ENCODE data around the gene YDJC. TPM values are rescaled to one million over a fixed set of nuclear protein-coding genes. Genes with fewer than 3 reads are reported as not detected.

Gene YDJC
- total RNA-seq, 1 donor = 25.0 TPM

- Histone ChIP-seq H3K4me3 (ENCODE audit: insufficient read depth, low read length) (no peak overlapping the region), H3K27ac (ENCODE audit: low read depth, low read length) (no peak overlapping the region), H3K27me3 (ENCODE audit: insufficient read depth, low read length) (no peaks in the 10 kb centered on the region), H3K4me2 (ENCODE audit: insufficient read depth, low read length) (no peak overlapping the region), H3K9me3 (ENCODE audit: low read depth, low read length) (no peaks in the 10 kb centered on the region), H3K36me3 (ENCODE audit: insufficient read depth, low read length) (no peaks in the 10 kb centered on the region), H3K4me1 (ENCODE audit: insufficient read depth, low read length) (peaks cover 4% of the 10 kb centered on the region), H4K20me1 (ENCODE audit: insufficient read depth, low read length) (peaks cover 3% of the 10 kb centered on the region), H3K79me2 (ENCODE audit: insufficient read depth, low read length) (peaks cover 13% of the 10 kb centered on the region), H2AFZ (ENCODE audit: low read length) (no peak overlapping the region)
- DNase-seq (ENCODE audit: insufficient read length, low spot score, missing footprints) = peak; percentile 76
- no peak for TF ChIP-seq CTCF (IDR thresholded peaks at IDR 0.05; ENCODE audit: extremely low read depth, low read depth, low read length)
These were observed 3.7 kb upstream of the YDJC start for GRCh38 chr22:21633481-21633880.

DNA sequence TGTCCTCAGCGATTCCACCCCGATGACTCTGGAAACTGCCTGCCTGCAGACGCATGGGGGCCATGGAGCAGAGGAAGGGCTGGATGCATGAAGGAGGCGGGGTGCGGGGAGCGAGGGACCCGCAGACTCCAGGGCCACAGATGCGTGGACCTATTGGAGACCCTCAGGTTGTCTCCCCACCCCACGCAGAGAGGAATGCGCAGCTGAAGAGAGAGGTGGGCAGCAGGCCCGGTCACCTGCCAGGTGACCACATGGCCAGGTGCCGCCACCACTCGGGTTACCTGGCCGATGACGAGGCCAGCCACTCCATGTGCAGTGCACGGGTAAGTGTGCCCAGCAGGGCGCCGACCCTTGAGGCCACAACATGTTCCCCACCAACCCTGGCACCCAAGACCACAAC, 3.1 kb upstream of the YDJC start:
- Histone ChIP-seq H3K4me2 (ENCODE audit: insufficient read depth, low read length) (no peak overlapping the region), H4K20me1 (ENCODE audit: insufficient read depth, low read length) (peaks cover 6% of the 10 kb centered on the region), H3K27ac (ENCODE audit: low read depth, low read length) (no peak overlapping the region), H3K79me2 (ENCODE audit: insufficient read depth, low read length) (peaks cover 18% of the 10 kb centered on the region), H3K27me3 (ENCODE audit: insufficient read depth, low read length) (no peaks in the 10 kb centered on the region), H3K4me1 (ENCODE audit: insufficient read depth, low read length) (peaks cover 4% of the 10 kb centered on the region), H3K4me3 (ENCODE audit: insufficient read depth, low read length) (no peak overlapping the region), H3K36me3 (ENCODE audit: insufficient read depth, low read length) (no peaks in the 10 kb centered on the region), H2AFZ (ENCODE audit: low read length) (no peak overlapping the region), H3K9me3 (ENCODE audit: low read depth, low read length) (no peaks in the 10 kb centered on the region)
- no peak for TF ChIP-seq CTCF (IDR thresholded peaks at IDR 0.05; ENCODE audit: extremely low read depth, low read depth, low read length)
- DNase-seq (ENCODE audit: insufficient read length, low spot score, missing footprints) = peak; percentile 54

DNA sequence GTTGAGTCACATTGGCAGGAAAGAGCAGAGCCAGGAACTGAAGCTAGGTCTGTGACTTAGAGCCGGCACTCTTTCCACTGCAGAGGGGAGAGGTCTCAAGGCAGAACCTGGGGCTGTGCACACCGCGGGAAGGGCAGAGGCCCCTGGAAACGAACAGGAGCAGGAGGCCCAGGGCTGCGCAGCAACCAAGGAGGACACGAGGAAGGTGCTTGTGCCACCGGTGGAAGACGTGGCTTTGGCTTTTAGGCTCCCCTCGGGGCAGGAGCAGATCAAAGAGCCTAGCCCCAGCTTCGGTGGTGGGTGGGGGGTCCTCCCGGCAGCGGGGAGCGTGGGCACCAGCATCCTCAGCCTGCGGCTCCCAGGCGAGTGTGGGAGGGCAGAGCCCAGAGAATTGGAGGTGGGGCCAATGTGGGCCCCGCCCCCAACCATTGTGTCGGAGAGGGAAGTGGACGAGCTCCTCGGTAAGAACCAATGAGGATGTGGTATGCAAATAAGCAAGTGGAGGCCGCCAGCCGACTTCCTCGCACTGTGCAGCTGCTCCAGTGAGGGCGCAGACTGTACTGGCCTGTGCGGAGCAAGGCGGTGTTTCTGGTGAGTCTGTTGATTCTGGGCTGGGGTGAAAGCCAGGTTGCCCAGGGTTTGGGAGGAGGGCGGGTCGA, 2.5 kb upstream of the YDJC start, which contains the start of gene CCDC116:
TSS of gene CCDC116 (plus strand) at position 524 of the 659 bp plus-strand sequence. CDS start 422 bp downstream, outside the sequence.
- Histone ChIP-seq H3K36me3 (ENCODE audit: insufficient read depth, low read length) (no peaks in the 10 kb centered on the region), H3K9me3 (ENCODE audit: low read depth, low read length) (no peaks in the 10 kb centered on the region), H2AFZ (ENCODE audit: low read length) (no peak within 1 kb of the TSS), H3K27me3 (ENCODE audit: insufficient read depth, low read length) (no peaks in the 10 kb centered on the region), H3K27ac (ENCODE audit: low read depth, low read length) (no peak within 1 kb of the TSS), H3K4me1 (ENCODE audit: insufficient read depth, low read length) (peaks cover 4% of the 10 kb centered on the region), H3K79me2 (ENCODE audit: insufficient read depth, low read length) (peaks cover 20% of the 10 kb centered on the region), H3K4me2 (ENCODE audit: insufficient read depth, low read length) (no peak within 1 kb of the TSS), H4K20me1 (ENCODE audit: insufficient read depth, low read length) (peaks cover 9% of the 10 kb centered on the region), H3K4me3 (ENCODE audit: insufficient read depth, low read length) (no peak within 1 kb of the TSS)
- DNase-seq (ENCODE audit: insufficient read length, low spot score, missing footprints) = peak; percentile 74
- TF ChIP-seq CTCF (IDR thresholded peaks at IDR 0.05; ENCODE audit: extremely low read depth, low read depth, low read length) = no peak

DNA sequence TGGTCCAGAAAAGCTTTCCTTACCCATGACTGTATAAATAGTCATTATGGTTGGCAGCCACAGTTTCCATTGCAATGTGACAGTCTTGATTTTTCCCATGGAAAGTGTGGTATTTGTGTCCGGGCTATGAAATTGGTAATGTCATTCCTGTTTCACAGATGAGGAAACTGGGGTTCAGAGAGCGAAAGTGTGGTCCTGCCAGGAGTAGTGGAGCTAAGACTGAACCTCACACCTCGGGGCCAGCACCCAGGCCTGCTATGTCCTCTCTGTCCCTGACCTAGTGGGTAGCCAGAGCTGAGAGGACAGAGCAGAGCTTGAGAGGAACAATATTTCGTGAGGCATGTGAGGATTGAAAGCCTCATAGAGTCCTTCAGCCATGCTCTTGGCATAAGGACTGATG, 1.2 kb upstream of the YDJC start:
- no peaks in the 10 kb centered on the region for H3K9me3 ChIP-seq (ENCODE audit: low read depth, low read length)
- peaks cover 4% of the 10 kb centered on the region for H3K4me1 ChIP-seq (ENCODE audit: insufficient read depth, low read length)
- DNase-seq (ENCODE audit: insufficient read length, low spot score, missing footprints) = peak; percentile 46
- no peaks in the 10 kb centered on the region for H3K27me3 ChIP-seq (ENCODE audit: insufficient read depth, low read length)
- H3K79me2 ChIP-seq (ENCODE audit: insufficient read depth, low read length) = peaks cover 28% of the 10 kb centered on the region
- H3K36me3 ChIP-seq (ENCODE audit: insufficient read depth, low read length) = peaks cover 3% of the 10 kb centered on the region
- H3K4me2 ChIP-seq (ENCODE audit: insufficient read depth, low read length) = no peak overlapping the region
- no peak for TF ChIP-seq CTCF (IDR thresholded peaks at IDR 0.05; ENCODE audit: extremely low read depth, low read depth, low read length)
- peaks cover 19% of the 10 kb centered on the region for H4K20me1 ChIP-seq (ENCODE audit: insufficient read depth, low read length)
- no peak overlapping the region for H3K4me3 ChIP-seq (ENCODE audit: insufficient read depth, low read length)
- H2AFZ ChIP-seq (ENCODE audit: low read length) = no peak overlapping the region
- no peak overlapping the region for H3K27ac ChIP-seq (ENCODE audit: low read depth, low read length)
